GM12892 (cell line): ENCODE results near the gene MYO1H.

Experiments
- POLR2A ChIP-seq: IDR thresholded peaks from 2 replicates; pipeline ENCODE4 v1.6.1; 2011; ENCODE audit warnings: low read depth, low read length, control low read depth
- POLR2AphosphoS5 ChIP-seq: IDR thresholded peaks from 2 replicates; pipeline ENCODE4 v1.6.1; 2011; ENCODE audit warnings: low read depth, low read length, control low read depth

- no peak for TF ChIP-seq POLR2A
- TF ChIP-seq POLR2AphosphoS5: no peak
These were observed 16.3 kb upstream of the MYO1H start for GRCh38 chr12:109331301-109331952.
